Naive thymus-derived CD4-positive, alpha-beta T cell (primary cell): Measurements from ENCODE around the gene OLFM3. TPM values are rescaled to one million over a fixed set of nuclear protein-coding genes. Genes with fewer than 3 reads are reported as not detected.

Experiments used
- ATAC-seq: fragments of 150-1000 bp; cut with Tn5 transposase; 2 replicates; pipeline ENCODE4 v1.10.0; 2021; ENCODE audit warnings: mild to moderate bottlenecking, moderate library complexity
- CTCF ChIA-PET: fragments of 350-600 bp; sonication (Branson Sonifier 250); formaldehyde crosslinking; loops from one replicate; lab custom pipeline; 2021; ENCODE audit warnings: antibody characterized with exemption; lab: Charles Lee
- POLR2A ChIA-PET: fragments of 350-600 bp; sonication (Branson Sonifier 250); formaldehyde crosslinking; loops from one replicate; lab custom pipeline; 2021; ENCODE audit warnings: antibody characterized with exemption, inconsistent platforms; lab: Charles Lee
- DNase-seq, 9 donors: peaks; one replicate each; pipeline versions ENCODE4 v3.0.0 to v3.0.0-alpha.2; 2020 to 2022; ENCODE audit warnings: mixed read lengths in 1 of 9
- H3K27ac ChIP-seq: one replicate; pipeline ENCODE4 v1.7.0; 2013; ENCODE audit warnings: mild to moderate bottlenecking, low read depth, low read length, moderate library complexity
- H3K27me3 ChIP-seq, 2 donors: one replicate each; pipeline ENCODE4 v1.7.0; 2013; ENCODE audit warnings: low read length in 2 of 2, mild to moderate bottlenecking in 2 of 2, moderate library complexity in 2 of 2; ENCODE audit not compliant: control insufficient read depth in 2 of 2, insufficient read depth in 2 of 2
- H3K36me3 ChIP-seq, 3 experiments: 1 replicate in 2 of 3; 2 replicates in 1 of 3; pipeline ENCODE4 v1.7.0; 2013; ENCODE audit warnings: low read length in 3 of 3, mild to moderate bottlenecking in 3 of 3, moderate library complexity in 1 of 3; ENCODE audit not compliant: insufficient read depth in 3 of 3, control insufficient read depth in 2 of 3
- H3K4me1 ChIP-seq, 2 donors: one replicate each; pipeline ENCODE4 v1.7.0; 2013; ENCODE audit warnings: low read length in 2 of 2, mild to moderate bottlenecking in 2 of 2, moderate library complexity in 1 of 2; ENCODE audit not compliant: control insufficient read depth in 2 of 2, insufficient read depth in 2 of 2
- H3K4me3 ChIP-seq: 2 replicates; pipeline ENCODE4 v1.7.0; 2013; ENCODE audit warnings: mild to moderate bottlenecking, low read length
- H3K9me3 ChIP-seq, 3 experiments: 1 replicate in 2 of 3; 2 replicates in 1 of 3; pipeline ENCODE4 v1.7.0; 2013; ENCODE audit warnings: low read length in 3 of 3; ENCODE audit not compliant: control insufficient read depth in 2 of 3
- H3K27ac Mint-ChIP-seq, 9 donors: one replicate each; pipeline ENCODE4 v1.8.0; 2020 to 2022; ENCODE audit warnings: mixed read lengths in 9 of 9, mild to moderate bottlenecking in 8 of 9, moderate library complexity in 5 of 9, inconsistent platforms in 2 of 9
- H3K27me3 Mint-ChIP-seq, 5 donors: one replicate each; pipeline ENCODE4 v1.8.0; 2021 to 2022; ENCODE audit warnings: mixed read lengths in 5 of 5, mild to moderate bottlenecking in 1 of 5
- H3K36me3 Mint-ChIP-seq, 5 donors: one replicate each; pipeline ENCODE4 v1.8.0; 2020 to 2022; ENCODE audit warnings: mixed read lengths in 5 of 5, mild to moderate bottlenecking in 3 of 5, inconsistent platforms in 1 of 5
- H3K4me1 Mint-ChIP-seq, 7 donors: one replicate each; pipeline ENCODE4 v1.8.0; 2020 to 2022; ENCODE audit warnings: mixed read lengths in 7 of 7, mild to moderate bottlenecking in 3 of 7, inconsistent platforms in 1 of 7
- H3K4me3 Mint-ChIP-seq, 10 donors: one replicate each; pipeline ENCODE4 v1.8.0; 2020 to 2022; ENCODE audit warnings: mild to moderate bottlenecking in 10 of 10, mixed read lengths in 10 of 10, moderate library complexity in 6 of 10, inconsistent platforms in 2 of 10
- H3K9me3 Mint-ChIP-seq, 11 donors: one replicate each; pipeline ENCODE4 v1.8.0; 2020 to 2022; ENCODE audit warnings: mixed read lengths in 11 of 11, mild to moderate bottlenecking in 4 of 11, inconsistent platforms in 1 of 11, moderate library complexity in 1 of 11
- intact Hi-C, 2 donors: fragments of 100-400 bp; cut with micrococcal nuclease; formaldehyde crosslinking; loops; one replicate each; pipeline ENCODE4 v1.15.1; 2023
- polyA plus RNA-seq, 2 donors: library from polyadenylated mRNA; unstranded; fragments of 300-500 nt; fragmentation: Illumina TruSeq; gene quantifications; one replicate each; pipeline ENCODE4 v1.2.3, GENCODE V29; 2021
- total RNA-seq, 6 experiments: library from RNA in 5 of 6; stranded (reverse) in 5 of 6; gene quantifications; 1 replicate in 5 of 6; 2 replicates in 1 of 6; pipeline ENCODE4 v1.2.3 and lab custom pipeline; 2021 to 2026

Gene OLFM3
- total and polyA plus RNA-seq, 7 experiments from 2014 or later, result not detected

- H3K9me3 ChIP-seq, result no peaks in the 10 kb centered on the region
- no peak for ATAC-seq
- no peak overlapping the region for H3K27ac Mint-ChIP-seq
- peaks cover 0 to 3% (median 0%) of the 10 kb centered on the region in 11 donors for H3K9me3 Mint-ChIP-seq
- no peaks in the 10 kb centered on the region for H3K36me3 Mint-ChIP-seq
- H3K27ac ChIP-seq, result no peak overlapping the region
- no peaks in the 10 kb centered on the region for H3K4me1 Mint-ChIP-seq
- intact Hi-C loops, result no loop called here
- ChIA-PET POLR2A (no interaction called here), CTCF (no interaction called here)
- peaks cover 0 to 3% (median 0%) of the 10 kb centered on the region in 5 donors for H3K27me3 Mint-ChIP-seq
- no peaks in the 10 kb centered on the region for H3K4me1 ChIP-seq
- DNase-seq, result no peak
- no peaks in the 10 kb centered on the region for H3K36me3 ChIP-seq
- H3K4me3 Mint-ChIP-seq, result no peak overlapping the region
- no peaks in the 10 kb centered on the region for H3K27me3 ChIP-seq
- H3K4me3 ChIP-seq, result no peak overlapping the region
These were observed 84.8 kb downstream of the OLFM3 start for GRCh38 chr1:101911894-101912293.

- ChIA-PET POLR2A (no interaction called here), CTCF (no interaction called here)
- Mint-ChIP-seq H3K27me3 (peaks cover 0 to 3% (median 0%) of the 10 kb centered on the region in 5 donors), H3K9me3 (peaks cover 0 to 4% (median 0%) of the 10 kb centered on the region in 11 donors), H3K4me1 (no peaks in the 10 kb centered on the region), H3K27ac (no peak overlapping the region), H3K4me3 (no peak overlapping the region), H3K36me3 (no peaks in the 10 kb centered on the region)
- H3K4me1 ChIP-seq, result no peaks in the 10 kb centered on the region
- intact Hi-C loops, result no loop called here
- no peaks in the 10 kb centered on the region for H3K36me3 ChIP-seq
- H3K27ac ChIP-seq, result no peak overlapping the region
- DNase-seq (no peak), ATAC-seq (no peak)
- H3K9me3 ChIP-seq, result no peaks in the 10 kb centered on the region
- no peak overlapping the region for H3K4me3 ChIP-seq
- H3K27me3 ChIP-seq, result no peaks in the 10 kb centered on the region
These were observed 87.7 kb downstream of the OLFM3 start for GRCh38 chr1:101908980-101909379.

- DNase-seq (no peak), ATAC-seq (no peak)
- Mint-ChIP-seq H3K4me3 (no peak overlapping the region), H3K27me3 (peaks cover 0 to 3% (median 0%) of the 10 kb centered on the region in 5 donors), H3K27ac (no peak overlapping the region), H3K36me3 (no peaks in the 10 kb centered on the region), H3K4me1 (no peaks in the 10 kb centered on the region), H3K9me3 (peaks cover 0 to 4% (median 0%) of the 10 kb centered on the region in 11 donors)
- ChIA-PET POLR2A (no interaction called here), CTCF (no interaction called here)
- intact Hi-C loops, result no loop called here
- no peaks in the 10 kb centered on the region for H3K27me3 ChIP-seq
- no peaks in the 10 kb centered on the region for H3K36me3 ChIP-seq
- H3K9me3 ChIP-seq, result no peaks in the 10 kb centered on the region
- no peaks in the 10 kb centered on the region for H3K4me1 ChIP-seq
- no peak overlapping the region for H3K27ac ChIP-seq
- no peak overlapping the region for H3K4me3 ChIP-seq
These were observed 89.5 kb downstream of the OLFM3 start for GRCh38 chr1:101907264-101907663.

GRCh38 chr1:101905283-101905835, 91.4 kb downstream of the OLFM3 start:
- Mint-ChIP-seq H3K4me1 (no peaks in the 10 kb centered on the region), H3K4me3 (no peak overlapping the region), H3K9me3 (peaks cover 0 to 4% (median 0%) of the 10 kb centered on the region in 11 donors), H3K36me3 (no peaks in the 10 kb centered on the region), H3K27ac (no peak overlapping the region), H3K27me3 (peaks cover 0 to 3% (median 0%) of the 10 kb centered on the region in 5 donors)
- H3K27me3 ChIP-seq, result no peaks in the 10 kb centered on the region
- no peaks in the 10 kb centered on the region for H3K9me3 ChIP-seq
- intact Hi-C loops, result no loop called here
- no peak overlapping the region for H3K27ac ChIP-seq
- no peak overlapping the region for H3K4me3 ChIP-seq
- CTCF ChIA-PET, result no interaction called here
- H3K36me3 ChIP-seq, result no peaks in the 10 kb centered on the region
- H3K4me1 ChIP-seq, result no peaks in the 10 kb centered on the region
- no peak for DNase-seq
- POLR2A ChIA-PET, result no interaction called here
- ATAC-seq, result no peak

GRCh38 chr1:101902199-101902598, 94.5 kb downstream of the OLFM3 start:
- H3K27ac ChIP-seq, result no peak overlapping the region
- H3K9me3 ChIP-seq, result no peaks in the 10 kb centered on the region
- intact Hi-C loops, result no loop called here
- H3K27me3 ChIP-seq, result no peaks in the 10 kb centered on the region
- H3K9me3 Mint-ChIP-seq, result peaks cover 0 to 2% (median 0%) of the 10 kb centered on the region in 11 donors
- no peaks in the 10 kb centered on the region for H3K36me3 Mint-ChIP-seq
- no peaks in the 10 kb centered on the region for H3K4me1 Mint-ChIP-seq
- ATAC-seq (no peak), DNase-seq (no peak)
- POLR2A ChIA-PET, result no interaction called here
- CTCF ChIA-PET, result no interaction called here
- no peaks in the 10 kb centered on the region for H3K36me3 ChIP-seq
- no peak overlapping the region for H3K4me3 Mint-ChIP-seq
- peaks cover 0 to under 1% (median 0%) of the 10 kb centered on the region in 5 donors for H3K27me3 Mint-ChIP-seq
- no peak overlapping the region for H3K27ac Mint-ChIP-seq
- H3K4me3 ChIP-seq, result no peak overlapping the region
- H3K4me1 ChIP-seq, result no peaks in the 10 kb centered on the region

- Histone ChIP-seq H3K4me3 (no peak overlapping the region), H3K27ac (no peak overlapping the region), H3K4me1 (no peaks in the 10 kb centered on the region), H3K27me3 (no peaks in the 10 kb centered on the region), H3K9me3 (no peaks in the 10 kb centered on the region), H3K36me3 (no peaks in the 10 kb centered on the region)
- ChIA-PET POLR2A (no interaction called here), CTCF (no interaction called here)
- ATAC-seq, result no peak
- Mint-ChIP-seq H3K9me3 (peaks cover 0 to 3% (median 0%) of the 10 kb centered on the region in 11 donors), H3K27me3 (no peaks in the 10 kb centered on the region), H3K4me3 (no peak overlapping the region), H3K4me1 (no peaks in the 10 kb centered on the region), H3K27ac (no peak overlapping the region), H3K36me3 (no peaks in the 10 kb centered on the region)
- intact Hi-C loops, result no loop called here
- DNase-seq, result no peak
These were observed 98.6 kb downstream of the OLFM3 start for GRCh38 chr1:101898137-101898536.

GRCh38 chr1:101884621-101885020, 112.1 kb downstream of the OLFM3 start:
- intact Hi-C loops, result no loop called here
- no peaks in the 10 kb centered on the region for H3K4me1 ChIP-seq
- Mint-ChIP-seq H3K27me3 (peaks cover 0 to 4% (median 0%) of the 10 kb centered on the region in 5 donors), H3K36me3 (no peaks in the 10 kb centered on the region), H3K9me3 (peaks cover 0 to 8% (median 2%) of the 10 kb centered on the region in 11 donors), H3K4me1 (no peaks in the 10 kb centered on the region), H3K27ac (no peak overlapping the region), H3K4me3 (no peak overlapping the region)
- no peaks in the 10 kb centered on the region for H3K36me3 ChIP-seq
- no peak for DNase-seq
- no peak overlapping the region for H3K4me3 ChIP-seq
- ATAC-seq, result no peak
- H3K27me3 ChIP-seq, result no peaks in the 10 kb centered on the region
- H3K9me3 ChIP-seq, result no peaks in the 10 kb centered on the region
- no peak overlapping the region for H3K27ac ChIP-seq
- CTCF ChIA-PET, result no interaction called here
- POLR2A ChIA-PET, result no interaction called here
